SK-N-SH (cell line): Measurements from ENCODE around the gene STON2. TPM values are rescaled to one million over a fixed set of nuclear protein-coding genes. Genes with fewer than 3 reads are reported as not detected.

Experiments
- CTCF ChIA-PET: fragments of 300-600, 350-600 bp; formaldehyde crosslinking; extraction: SDS; loops from one replicate; lab custom pipeline; 2021; lab: Yijun Ruan, JAX
- POLR2A ChIA-PET: fragments of 350-600 bp; sonication (Branson Sonifier 250); formaldehyde crosslinking; extraction: SDS; loops from one replicate; lab custom pipeline; 2020; ENCODE audit warnings: antibody characterized with exemption, inconsistent platforms; lab: Yijun Ruan, JAX
- DNase-seq: peaks from one replicate; pipeline ENCODE4 v3.0.0; 2012
- H2AFZ ChIP-seq: fragments of 200-600 bp; sonication (generic); 2 replicates; pipeline ENCODE4 v1.8.1; 2016; ENCODE audit warnings: antibody characterized with exemption, mild to moderate bottlenecking, low read depth
- H3F3A ChIP-seq: fragments of 200-600 bp; sonication (generic); replicated peaks from 2 replicates; pipeline ENCODE3; 2016; ENCODE audit warnings: antibody characterized with exemption, mild to moderate bottlenecking; ENCODE audit not compliant: insufficient read depth
- H3K27ac ChIP-seq, 2 experiments: fragments of 200-500 bp in 1 of 2; fragments of 200-600 bp in 1 of 2; sonication (Bioruptor generic) in 1 of 2; sonication (generic), shearing (Covaris generic) in 1 of 2; 2 replicates each; pipeline versions ENCODE4 v1.5.1 to v1.6.1; 2014 to 2016; ENCODE audit warnings: low read depth in 2 of 2, inconsistent platforms in 1 of 2, low read length in 1 of 2, mild to moderate bottlenecking in 1 of 2, mixed read lengths in 1 of 2
- H3K27me3 ChIP-seq: fragments of 200-600 bp; sonication (generic), shearing (Covaris generic); 2 replicates; pipeline ENCODE4 v1.6.1; 2016; ENCODE audit warnings: mixed run types; ENCODE audit not compliant: insufficient read depth
- H3K36me3 ChIP-seq, 2 experiments: fragments of 200-500 bp in 1 of 2; fragments of 200-600 bp in 1 of 2; sonication (Bioruptor generic) in 1 of 2; sonication (generic) in 1 of 2; replicated peaks in 1 of 2; 2 replicates each; pipeline versions ENCODE3 to v1.5.1; 2014 to 2016; ENCODE audit warnings: low read length in 1 of 2, mild to moderate bottlenecking in 1 of 2; ENCODE audit not compliant: insufficient read depth in 2 of 2, control insufficient read depth in 1 of 2
- H3K4me1 ChIP-seq, 2 experiments: fragments of 200-500 bp in 1 of 2; fragments of 200-600 bp in 1 of 2; sonication (Bioruptor generic) in 1 of 2; sonication (generic), shearing (Covaris generic) in 1 of 2; 2 replicates each; pipeline versions ENCODE4 v1.5.1 to v1.6.1; 2014 to 2016; ENCODE audit warnings: low read depth in 1 of 2, low read length in 1 of 2, mixed run types in 1 of 2; ENCODE audit not compliant: insufficient read depth in 2 of 2, control insufficient read depth in 1 of 2
- H3K4me2 ChIP-seq: fragments of 200-600 bp; sonication (generic), shearing (Covaris generic); 2 replicates; pipeline ENCODE4 v1.6.1; 2017; ENCODE audit warnings: mixed run types
- H3K4me3 ChIP-seq, 2 experiments: fragments of 200-500 bp in 1 of 2; fragments of 200-600 bp in 1 of 2; sonication (Bioruptor generic) in 1 of 2; sonication (generic), shearing (Covaris generic) in 1 of 2; 2 replicates each; pipeline versions ENCODE4 v1.5.1 to v1.8.1; 2014 to 2016; ENCODE audit warnings: low read depth in 2 of 2, inconsistent platforms in 1 of 2, low read length in 1 of 2, mild to moderate bottlenecking in 1 of 2, mixed read lengths in 1 of 2, moderate library complexity in 1 of 2
- H3K79me2 ChIP-seq: fragments of 200-600 bp; sonication (generic); 2 replicates; pipeline ENCODE4 v1.8.1; 2017; ENCODE audit warnings: mild to moderate bottlenecking; ENCODE audit not compliant: insufficient read depth
- H3K9ac ChIP-seq: fragments of 200-600 bp; sonication (generic); 2 replicates; pipeline ENCODE4 v1.6.1; 2017; ENCODE audit warnings: mixed run types
- H3K9me2 ChIP-seq: fragments of 200-600 bp; sonication (generic); 2 replicates; pipeline ENCODE4 v1.6.1; 2017; ENCODE audit warnings: mixed run types
- H3K9me3 ChIP-seq: fragments of 200-600 bp; sonication (generic); 2 replicates; pipeline ENCODE4 v1.6.1; 2017; ENCODE audit warnings: mixed run types, mild to moderate bottlenecking, moderate library complexity
- H4K20me1 ChIP-seq: fragments of 200-600 bp; sonication (generic); 2 replicates; pipeline ENCODE4 v1.6.1; 2017; ENCODE audit warnings: mild to moderate bottlenecking, mixed run types; ENCODE audit not compliant: insufficient read depth
- EP300 ChIP-seq, 2 experiments: IDR thresholded peaks; 2 replicates each; pipeline versions ENCODE4 v1.4.0 to v1.6.1; 2012; ENCODE audit warnings: borderline replicate concordance in 1 of 2, low read depth in 1 of 2, low read length in 1 of 2
- FOSL2 ChIP-seq: IDR thresholded peaks from 2 replicates; pipeline ENCODE4 v1.4.0; 2012; ENCODE audit warnings: low read depth, mild to moderate bottlenecking, moderate library complexity, borderline replicate concordance
- GATA2 ChIP-seq: sonication (generic); formaldehyde crosslinking; IDR thresholded peaks from 2 replicates; pipeline ENCODE4 v1.5.0; 2020; ENCODE audit warnings: mild to moderate bottlenecking, missing genetic modification reagents
- NRF1 ChIP-seq: IDR thresholded peaks from 2 replicates; pipeline ENCODE4 v1.6.1; 2012; ENCODE audit warnings: low read depth, mild to moderate bottlenecking, low read length
- POLR2AphosphoS5 ChIP-seq: IDR thresholded peaks from 2 replicates; pipeline ENCODE4 v1.6.1; 2012; ENCODE audit warnings: low read depth, low read length
- RXRA ChIP-seq: IDR thresholded peaks from 2 replicates; pipeline ENCODE4 v1.4.0; 2012; ENCODE audit warnings: low read depth, mild to moderate bottlenecking, borderline replicate concordance
- SIN3A ChIP-seq: IDR thresholded peaks from 2 replicates; pipeline ENCODE4 v1.6.1; 2012; ENCODE audit warnings: low read depth, mild to moderate bottlenecking, low read length, moderate library complexity, borderline replicate concordance
- TAF1 ChIP-seq: IDR thresholded peaks from 2 replicates; pipeline ENCODE4 v1.6.1; 2012; ENCODE audit warnings: low read depth, mild to moderate bottlenecking, low read length, moderate library complexity, borderline replicate concordance
- TCF12 ChIP-seq: IDR thresholded peaks from 2 replicates; pipeline ENCODE4 v1.4.0; 2012
- TEAD4 ChIP-seq: IDR thresholded peaks from 2 replicates; pipeline ENCODE4 v1.4.0; 2012; ENCODE audit warnings: mild to moderate bottlenecking, borderline replicate concordance; ENCODE audit not compliant: insufficient read depth
- YY1 ChIP-seq: IDR thresholded peaks from 2 replicates; pipeline ENCODE4 v1.4.0; 2012; ENCODE audit warnings: low read depth, mild to moderate bottlenecking
- WGBS: methylation state at CpG from one replicate; pipeline ENCODE4 v1.1.6; 2017; ENCODE audit warnings: low lambda C conversion rate; 5-methylcytosine and 5-hydroxymethylcytosine counted together
- polyA plus RNA-seq, 3 experiments: library from polyadenylated mRNA; depleted of rRNA; stranded (reverse); fragments of >200 nt; gene quantifications; 2 replicates each; pipeline ENCODE4 v1.2.3, GENCODE V29; 2012
- TF ChIP-seq, protein P1 (sequence below): IDR thresholded peaks from 2 replicates; pipeline ENCODE4 v1.4.0; 2012; ENCODE audit warnings: low read depth
- TF ChIP-seq, protein P2 (sequence below): IDR thresholded peaks from 2 replicates; pipeline ENCODE4 v1.4.0; 2012; ENCODE audit warnings: low read depth, borderline replicate concordance
- TF ChIP-seq, protein P3 (sequence below): IDR thresholded peaks from 2 replicates; pipeline ENCODE4 v1.4.0; 2012; ENCODE audit warnings: low read depth, borderline replicate concordance
- TF ChIP-seq, protein P4 (sequence below): fragments of 150-350 bp; IDR thresholded peaks from 2 replicates; pipeline ENCODE4 v1.6.1; 2016; ENCODE audit warnings: mild to moderate bottlenecking, low read depth, low read length
- TF ChIP-seq, protein P5 (sequence below): IDR thresholded peaks from 2 replicates; pipeline ENCODE4 v1.6.1; 2012; ENCODE audit warnings: mild to moderate bottlenecking, low read depth, low read length, moderate library complexity
- TF ChIP-seq, protein P6 (sequence below): fragments of 150-350 bp; IDR thresholded peaks from 2 replicates; pipeline ENCODE4 v1.6.1; 2017; ENCODE audit warnings: antibody characterized with exemption, low read length, low read depth, borderline replicate concordance

Gene STON2
- polyA plus RNA-seq, 1 of the 3 experiments (the other 2 are of a cell fraction) = not detected

DNA sequence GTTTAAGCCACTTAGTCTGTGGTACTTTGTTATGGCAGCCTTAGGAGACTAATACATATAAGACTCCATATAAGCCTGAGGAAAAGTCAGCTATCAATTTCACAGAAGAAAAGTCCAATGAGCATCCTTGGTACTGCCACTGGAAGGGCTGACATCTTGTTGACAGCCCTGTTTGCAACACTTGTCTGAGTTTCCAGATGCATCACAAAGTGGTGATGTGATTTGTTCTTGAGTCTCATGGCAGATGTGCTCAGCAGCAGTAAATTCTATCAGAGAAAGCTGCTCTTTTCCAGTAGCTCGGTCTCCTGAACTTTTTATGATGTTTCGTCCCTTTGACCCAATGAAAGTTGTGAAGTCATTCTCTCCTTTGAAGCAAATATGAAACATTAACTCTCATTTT is 54.3 kb downstream of the STON2 start:
- H3K4me1 ChIP-seq = no peaks in the 10 kb centered on the region
- H3K79me2 ChIP-seq = no peaks in the 10 kb centered on the region
- H3K4me2 ChIP-seq = no peak overlapping the region
- H3K9ac ChIP-seq = no peak overlapping the region
- POLR2A ChIA-PET = no interaction called here
- H3F3A ChIP-seq = no peaks in the 10 kb centered on the region
- no peak overlapping the region for H3K27ac ChIP-seq
- H3K27me3 ChIP-seq = no peaks in the 10 kb centered on the region
- H2AFZ ChIP-seq = no peak overlapping the region
- no peak for TF ChIP-seq RXRA
- TF ChIP-seq NRF1 = no peak
- TF ChIP-seq, protein P1, sequence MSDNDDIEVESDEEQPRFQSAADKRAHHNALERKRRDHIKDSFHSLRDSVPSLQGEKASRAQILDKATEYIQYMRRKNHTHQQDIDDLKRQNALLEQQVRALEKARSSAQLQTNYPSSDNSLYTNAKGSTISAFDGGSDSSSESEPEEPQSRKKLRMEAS = no peak
- TF ChIP-seq FOSL2 = no peak
- TF ChIP-seq, protein P2, sequence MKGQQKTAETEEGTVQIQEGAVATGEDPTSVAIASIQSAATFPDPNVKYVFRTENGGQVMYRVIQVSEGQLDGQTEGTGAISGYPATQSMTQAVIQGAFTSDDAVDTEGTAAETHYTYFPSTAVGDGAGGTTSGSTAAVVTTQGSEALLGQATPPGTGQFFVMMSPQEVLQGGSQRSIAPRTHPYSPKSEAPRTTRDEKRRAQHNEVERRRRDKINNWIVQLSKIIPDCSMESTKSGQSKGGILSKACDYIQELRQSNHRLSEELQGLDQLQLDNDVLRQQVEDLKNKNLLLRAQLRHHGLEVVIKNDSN = no peak
- no peak for TF ChIP-seq POLR2AphosphoS5
- TF ChIP-seq, protein P3, sequence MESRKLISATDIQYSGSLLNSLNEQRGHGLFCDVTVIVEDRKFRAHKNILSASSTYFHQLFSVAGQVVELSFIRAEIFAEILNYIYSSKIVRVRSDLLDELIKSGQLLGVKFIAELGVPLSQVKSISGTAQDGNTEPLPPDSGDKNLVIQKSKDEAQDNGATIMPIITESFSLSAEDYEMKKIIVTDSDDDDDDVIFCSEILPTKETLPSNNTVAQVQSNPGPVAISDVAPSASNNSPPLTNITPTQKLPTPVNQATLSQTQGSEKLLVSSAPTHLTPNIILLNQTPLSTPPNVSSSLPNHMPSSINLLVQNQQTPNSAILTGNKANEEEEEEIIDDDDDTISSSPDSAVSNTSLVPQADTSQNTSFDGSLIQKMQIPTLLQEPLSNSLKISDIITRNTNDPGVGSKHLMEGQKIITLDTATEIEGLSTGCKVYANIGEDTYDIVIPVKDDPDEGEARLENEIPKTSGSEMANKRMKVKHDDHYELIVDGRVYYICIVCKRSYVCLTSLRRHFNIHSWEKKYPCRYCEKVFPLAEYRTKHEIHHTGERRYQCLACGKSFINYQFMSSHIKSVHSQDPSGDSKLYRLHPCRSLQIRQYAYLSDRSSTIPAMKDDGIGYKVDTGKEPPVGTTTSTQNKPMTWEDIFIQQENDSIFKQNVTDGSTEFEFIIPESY = no peak
- H3K9me3 ChIP-seq = no peaks in the 10 kb centered on the region
- WGBS = 42% methylated on average over 2 of the region's 2 CpGs
- no peak for DNase-seq
- no peaks in the 10 kb centered on the region for H4K20me1 ChIP-seq
- H3K36me3 ChIP-seq = no peaks in the 10 kb centered on the region
- no peak overlapping the region for H3K4me3 ChIP-seq
- 0 out of 2 replicates have a peak, but pooled peaks cover 2% of the 10 kb centered on the region for H3K9me2 ChIP-seq
- CTCF ChIA-PET = interaction anchor here (2.4 kb wide), 1 partner anchor 76 kb away, joined by 7 read pairs; no protein-coding TSS in a partner anchor

DNA sequence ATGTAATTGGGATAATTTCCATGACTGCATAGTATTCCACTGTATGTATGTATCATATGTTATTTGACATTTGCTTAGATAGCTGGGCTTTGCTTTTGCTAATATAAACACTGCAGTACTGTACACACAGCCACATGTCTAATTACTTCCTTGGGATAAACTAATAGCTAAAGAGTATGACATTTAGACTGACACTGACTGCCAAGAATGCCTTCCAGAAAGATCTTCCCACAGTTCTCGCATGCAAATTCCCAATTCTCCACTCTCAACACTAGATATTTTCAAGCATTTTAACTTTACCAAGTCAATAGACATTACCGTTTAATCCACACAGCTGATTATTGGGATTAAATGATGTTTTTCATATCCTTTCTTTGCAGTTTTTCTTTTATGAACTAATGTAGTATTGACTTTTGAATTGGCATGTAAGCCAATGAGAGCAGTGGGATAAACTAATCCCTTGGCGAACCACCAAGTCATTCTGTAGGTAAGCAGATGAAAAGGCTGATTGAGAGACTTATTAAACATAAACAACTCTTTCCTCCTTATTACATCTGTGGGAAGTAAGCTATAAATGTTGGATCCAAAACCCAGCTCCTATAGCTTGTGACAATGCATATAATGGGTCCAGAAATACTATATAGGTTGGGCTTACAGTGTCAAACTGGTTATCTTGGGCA is 55.5 kb downstream of the STON2 start:
- Histone ChIP-seq H3K4me1 (no peaks in the 10 kb centered on the region; a peak in 1 of 4 replicates), H3K79me2 (no peaks in the 10 kb centered on the region), H3K4me3 (no peak overlapping the region), H3K9ac (no peak overlapping the region), H3F3A (no peaks in the 10 kb centered on the region), H3K4me2 (no peak overlapping the region), H3K9me2 (0 out of 2 replicates have a peak, but pooled peaks cover 2% of the 10 kb centered on the region), H2AFZ (no peak overlapping the region), H3K27me3 (no peaks in the 10 kb centered on the region), H4K20me1 (no peaks in the 10 kb centered on the region), H3K9me3 (no peaks in the 10 kb centered on the region), H3K36me3 (no peaks in the 10 kb centered on the region), H3K27ac (no peak overlapping the region)
- no peak for DNase-seq
- POLR2A ChIA-PET = no interaction called here
- CTCF ChIA-PET = interaction anchor here (2.4 kb wide), 1 partner anchor 75 kb away, joined by 7 read pairs; no protein-coding TSS in a partner anchor
- WGBS = 43% methylated on average over 3 of the region's 3 CpGs
- TF ChIP-seq TAF1 = no peak
- TF ChIP-seq, protein P4, sequence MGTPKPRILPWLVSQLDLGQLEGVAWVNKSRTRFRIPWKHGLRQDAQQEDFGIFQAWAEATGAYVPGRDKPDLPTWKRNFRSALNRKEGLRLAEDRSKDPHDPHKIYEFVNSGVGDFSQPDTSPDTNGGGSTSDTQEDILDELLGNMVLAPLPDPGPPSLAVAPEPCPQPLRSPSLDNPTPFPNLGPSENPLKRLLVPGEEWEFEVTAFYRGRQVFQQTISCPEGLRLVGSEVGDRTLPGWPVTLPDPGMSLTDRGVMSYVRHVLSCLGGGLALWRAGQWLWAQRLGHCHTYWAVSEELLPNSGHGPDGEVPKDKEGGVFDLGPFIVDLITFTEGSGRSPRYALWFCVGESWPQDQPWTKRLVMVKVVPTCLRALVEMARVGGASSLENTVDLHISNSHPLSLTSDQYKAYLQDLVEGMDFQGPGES = no peak
- TF ChIP-seq NRF1 = no peak
- no peak for TF ChIP-seq EP300 (IDR thresholded peaks at IDR 0.05; ENCODE audit: borderline replicate concordance in 1 of 2, low read depth in 1 of 2, low read length in 1 of 2)
- TF ChIP-seq, protein P5, sequence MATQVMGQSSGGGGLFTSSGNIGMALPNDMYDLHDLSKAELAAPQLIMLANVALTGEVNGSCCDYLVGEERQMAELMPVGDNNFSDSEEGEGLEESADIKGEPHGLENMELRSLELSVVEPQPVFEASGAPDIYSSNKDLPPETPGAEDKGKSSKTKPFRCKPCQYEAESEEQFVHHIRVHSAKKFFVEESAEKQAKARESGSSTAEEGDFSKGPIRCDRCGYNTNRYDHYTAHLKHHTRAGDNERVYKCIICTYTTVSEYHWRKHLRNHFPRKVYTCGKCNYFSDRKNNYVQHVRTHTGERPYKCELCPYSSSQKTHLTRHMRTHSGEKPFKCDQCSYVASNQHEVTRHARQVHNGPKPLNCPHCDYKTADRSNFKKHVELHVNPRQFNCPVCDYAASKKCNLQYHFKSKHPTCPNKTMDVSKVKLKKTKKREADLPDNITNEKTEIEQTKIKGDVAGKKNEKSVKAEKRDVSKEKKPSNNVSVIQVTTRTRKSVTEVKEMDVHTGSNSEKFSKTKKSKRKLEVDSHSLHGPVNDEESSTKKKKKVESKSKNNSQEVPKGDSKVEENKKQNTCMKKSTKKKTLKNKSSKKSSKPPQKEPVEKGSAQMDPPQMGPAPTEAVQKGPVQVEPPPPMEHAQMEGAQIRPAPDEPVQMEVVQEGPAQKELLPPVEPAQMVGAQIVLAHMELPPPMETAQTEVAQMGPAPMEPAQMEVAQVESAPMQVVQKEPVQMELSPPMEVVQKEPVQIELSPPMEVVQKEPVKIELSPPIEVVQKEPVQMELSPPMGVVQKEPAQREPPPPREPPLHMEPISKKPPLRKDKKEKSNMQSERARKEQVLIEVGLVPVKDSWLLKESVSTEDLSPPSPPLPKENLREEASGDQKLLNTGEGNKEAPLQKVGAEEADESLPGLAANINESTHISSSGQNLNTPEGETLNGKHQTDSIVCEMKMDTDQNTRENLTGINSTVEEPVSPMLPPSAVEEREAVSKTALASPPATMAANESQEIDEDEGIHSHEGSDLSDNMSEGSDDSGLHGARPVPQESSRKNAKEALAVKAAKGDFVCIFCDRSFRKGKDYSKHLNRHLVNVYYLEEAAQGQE = no peak
- TF ChIP-seq SIN3A = no peak
- no peak for TF ChIP-seq TEAD4
- TF ChIP-seq, protein P6, sequence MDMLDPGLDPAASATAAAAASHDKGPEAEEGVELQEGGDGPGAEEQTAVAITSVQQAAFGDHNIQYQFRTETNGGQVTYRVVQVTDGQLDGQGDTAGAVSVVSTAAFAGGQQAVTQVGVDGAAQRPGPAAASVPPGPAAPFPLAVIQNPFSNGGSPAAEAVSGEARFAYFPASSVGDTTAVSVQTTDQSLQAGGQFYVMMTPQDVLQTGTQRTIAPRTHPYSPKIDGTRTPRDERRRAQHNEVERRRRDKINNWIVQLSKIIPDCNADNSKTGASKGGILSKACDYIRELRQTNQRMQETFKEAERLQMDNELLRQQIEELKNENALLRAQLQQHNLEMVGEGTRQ = no peak
- TF ChIP-seq GATA2 (CRISPR knock-in tag) = no peak
- TF ChIP-seq POLR2AphosphoS5 = no peak
- no peak for TF ChIP-seq YY1
- TF ChIP-seq TCF12 = no peak
